WI38 (cell line): ENCODE results near the gene TGFBR1.

ENCODE experiments used
- H3K4me3 ChIP-seq: 2 replicates; pipeline ENCODE4 v1.5.1; 2011; ENCODE audit warnings: low read depth, mild to moderate bottlenecking, control low read depth, low read length
- CTCF ChIP-seq: IDR thresholded peaks from 2 replicates; pipeline ENCODE4 v1.5.1; 2012; ENCODE audit warnings: low read depth, mild to moderate bottlenecking, control low read depth, low read length

TGFBR1 gene

GRCh38 chr9:99178912-99179872, 74.3 kb downstream of the TGFBR1 start:
- TF ChIP-seq CTCF = no peak

DNA sequence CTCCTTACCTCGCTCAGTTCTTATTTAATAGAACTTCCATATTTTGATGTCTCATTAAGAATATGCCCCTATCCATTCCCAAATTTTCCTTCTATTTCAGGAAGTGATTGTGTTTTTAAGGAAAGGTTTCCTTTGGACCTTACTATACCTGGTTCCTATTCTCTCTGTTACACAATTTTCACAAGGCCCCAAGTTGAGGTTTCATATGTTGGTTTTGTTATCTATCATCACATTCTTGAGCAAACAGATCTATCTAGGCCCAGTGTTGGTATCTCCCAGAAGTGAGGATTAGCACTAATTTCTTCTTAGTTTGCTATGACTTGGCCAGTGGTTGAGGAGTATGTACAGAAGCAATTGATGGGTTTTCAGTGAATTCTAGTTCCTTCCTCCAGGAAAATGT, 75.3 kb downstream of the TGFBR1 start:
- TF ChIP-seq CTCF = no peak
- H3K4me3 ChIP-seq = no peak overlapping the region

More at GRCh38 chr9:99178912-99179872, 74.3 kb downstream of the TGFBR1 start:
- no peak overlapping the region for H3K4me3 ChIP-seq

DNA sequence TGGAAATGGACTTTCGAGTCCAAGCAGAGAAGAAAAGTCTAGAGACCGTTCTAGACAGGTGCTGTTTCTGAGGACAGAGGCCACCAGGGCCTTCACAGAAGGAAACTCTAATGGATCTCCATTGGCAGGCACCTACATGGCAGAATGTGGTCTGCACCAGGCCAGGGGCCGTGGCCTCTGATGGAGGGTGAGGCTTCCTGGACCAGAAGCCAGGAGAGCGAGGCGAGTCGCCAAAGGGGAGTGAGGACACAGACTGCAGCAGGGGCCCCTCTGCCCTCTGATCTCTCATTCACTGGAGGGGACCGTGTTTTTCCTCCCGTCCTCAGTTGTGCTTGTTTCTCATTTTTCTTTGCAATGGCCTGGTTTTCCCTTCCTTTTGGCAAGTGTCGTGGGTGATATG, 75.7 kb downstream of the TGFBR1 start:
- no peak overlapping the region for H3K4me3 ChIP-seq
- no peak for TF ChIP-seq CTCF

DNA sequence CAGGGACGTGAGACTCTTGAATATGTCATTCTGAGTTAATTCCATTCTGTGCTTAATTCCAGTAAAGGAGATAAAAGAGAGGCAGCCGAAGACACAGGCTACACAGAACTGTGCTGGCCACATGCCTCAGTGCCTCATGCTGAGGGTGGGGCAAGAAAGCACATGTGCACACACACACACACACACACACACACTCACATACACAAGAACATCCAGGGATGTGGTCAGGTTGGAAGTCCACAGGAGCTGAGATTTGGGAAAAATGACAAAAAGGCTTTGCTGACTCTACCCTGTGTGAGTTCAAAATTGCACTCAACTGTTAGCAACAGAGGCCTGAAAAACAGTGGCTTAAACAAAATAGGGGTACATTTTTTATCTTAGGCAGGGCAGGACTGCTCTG, 76.3 kb downstream of the TGFBR1 start:
- TF ChIP-seq CTCF = no peak
- no peak overlapping the region for H3K4me3 ChIP-seq

GRCh38 chr9:99181621-99182020, 76.7 kb downstream of the TGFBR1 start:
- TF ChIP-seq CTCF = no peak
- H3K4me3 ChIP-seq = no peak overlapping the region

DNA sequence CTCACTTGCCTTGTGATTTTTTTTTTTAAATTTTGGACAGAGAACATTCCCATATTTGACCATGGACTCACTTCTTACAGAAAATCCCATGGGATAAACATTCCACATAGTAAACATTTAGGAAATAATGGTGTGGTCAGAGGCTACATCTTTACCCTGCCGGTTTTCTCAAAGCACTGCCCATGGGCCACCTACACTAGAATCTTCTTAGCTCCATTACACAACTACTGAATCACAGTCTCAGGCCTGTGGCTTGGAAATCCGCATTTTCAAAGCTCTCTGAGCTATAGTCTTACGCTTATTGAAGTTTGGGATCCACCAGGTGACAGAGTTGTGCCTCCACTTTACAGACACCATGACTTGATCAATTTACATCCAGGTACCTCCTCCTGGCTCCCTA, 77.4 kb downstream of the TGFBR1 start:
- H3K4me3 ChIP-seq = no peak overlapping the region
- TF ChIP-seq CTCF = no peak

DNA sequence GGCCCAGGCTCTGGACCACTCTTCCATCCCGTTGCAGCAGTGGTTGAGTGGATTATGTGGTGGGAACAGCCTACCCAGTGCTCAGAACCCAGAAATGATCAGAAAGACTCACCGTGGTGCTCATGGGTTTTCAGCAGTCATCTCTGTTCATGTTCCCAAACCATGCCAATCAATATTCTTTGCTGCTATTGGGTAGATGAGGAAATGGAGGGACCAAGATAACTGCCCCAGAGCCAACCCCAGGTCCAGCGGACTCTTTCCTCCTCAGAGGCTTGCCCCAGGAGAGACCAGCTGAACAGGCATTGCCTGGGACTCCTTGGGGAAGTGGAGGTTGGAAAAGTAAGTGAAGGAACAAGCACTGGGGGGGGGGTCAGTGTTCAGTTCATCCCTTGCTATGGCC, 78.7 kb downstream of the TGFBR1 start:
- H3K4me3 ChIP-seq = no peak overlapping the region
- TF ChIP-seq CTCF = no peak
